Right atrium auricular region (tissue), 2 donors: ENCODE data around the gene BCAS1. TPM values are rescaled to one million over a fixed set of nuclear protein-coding genes. Genes with fewer than 3 reads are reported as not detected.

Experiments used
- DNase-seq: peaks from one replicate; pipeline ENCODE4 v3.0.0-alpha.2; 2019; ENCODE audit warnings: low spot score
- H3K27ac ChIP-seq, 2 donors: fragments of 200-600 bp; sonication (generic); 1 replicate in 1 of 2; 2 replicates in 1 of 2; pipeline ENCODE4 v1.5.1; 2016 to 2019
- H3K27me3 ChIP-seq, 2 donors: fragments of 200-600 bp; sonication (generic); one replicate each; pipeline versions ENCODE4 v1.5.1 to v1.6.0; 2017 to 2019
- H3K36me3 ChIP-seq: fragments of 200-600 bp; sonication (generic); one replicate; pipeline ENCODE4 v1.5.1; 2016
- H3K4me1 ChIP-seq, 2 donors: fragments of 200-600 bp; sonication (generic); one replicate each; pipeline versions ENCODE4 v1.5.1 to v1.6.0; 2017 to 2019
- H3K4me3 ChIP-seq, 2 donors: fragments of 200-600 bp; sonication (generic); 1 replicate in 1 of 2; 2 replicates in 1 of 2; pipeline ENCODE4 v1.5.1; 2017 to 2019; ENCODE audit warnings: mild to moderate bottlenecking in 1 of 2, moderate library complexity in 1 of 2
- H3K9me3 ChIP-seq, 2 donors: fragments of 200-600 bp; sonication (generic); one replicate each; pipeline ENCODE4 v1.5.1; 2019
- total RNA-seq, 2 donors: library from RNA; depleted of rRNA; stranded (reverse); fragments of >200 nt; gene quantifications; one replicate each; pipeline ENCODE4 v1.1.0, GENCODE V29; 2016
- TF ChIP-seq, protein P1 (sequence below), 2 donors: fragments of 200-600 bp; sonication (generic); IDR thresholded peaks; one replicate each; pipeline ENCODE4 v1.5.1; 2019; ENCODE audit warnings: antibody characterized with exemption in 2 of 2

BCAS1 gene
- total RNA-seq, 2 donors from 2014 or later: not detected

DNA sequence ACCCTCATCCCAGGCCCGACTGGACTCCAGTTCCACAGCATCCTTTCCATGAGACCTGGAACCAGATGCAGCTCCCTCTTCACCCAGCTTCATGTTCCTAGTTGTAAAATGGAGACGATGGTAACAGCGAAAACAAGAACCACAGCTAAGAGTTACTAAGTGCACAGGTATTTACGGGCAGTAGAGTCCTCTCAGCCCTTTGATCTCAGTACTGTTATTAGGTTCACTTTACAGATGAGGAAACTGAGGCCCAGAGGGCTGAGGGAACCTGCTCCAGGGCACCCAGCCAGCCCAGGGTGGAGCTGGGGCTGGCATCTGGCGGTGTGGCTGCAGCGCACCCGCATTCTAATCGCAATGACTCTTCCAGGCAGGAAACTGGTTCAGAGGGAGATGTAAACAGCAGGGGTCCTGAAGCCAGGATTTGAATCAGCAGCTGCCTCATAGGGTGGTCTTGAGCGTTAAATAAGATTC, 858 bp downstream of the BCAS1 start:
- Histone ChIP-seq H3K9me3 (no peaks in the 10 kb centered on the region), H3K27ac (no peak overlapping the region), H3K4me1 (no peaks in the 10 kb centered on the region), H3K36me3 (no peaks in the 10 kb centered on the region), H3K4me3 (no peak overlapping the region), H3K27me3 (no peaks in the 10 kb centered on the region)
- DNase-seq: no peak
- TF ChIP-seq, protein P1, sequence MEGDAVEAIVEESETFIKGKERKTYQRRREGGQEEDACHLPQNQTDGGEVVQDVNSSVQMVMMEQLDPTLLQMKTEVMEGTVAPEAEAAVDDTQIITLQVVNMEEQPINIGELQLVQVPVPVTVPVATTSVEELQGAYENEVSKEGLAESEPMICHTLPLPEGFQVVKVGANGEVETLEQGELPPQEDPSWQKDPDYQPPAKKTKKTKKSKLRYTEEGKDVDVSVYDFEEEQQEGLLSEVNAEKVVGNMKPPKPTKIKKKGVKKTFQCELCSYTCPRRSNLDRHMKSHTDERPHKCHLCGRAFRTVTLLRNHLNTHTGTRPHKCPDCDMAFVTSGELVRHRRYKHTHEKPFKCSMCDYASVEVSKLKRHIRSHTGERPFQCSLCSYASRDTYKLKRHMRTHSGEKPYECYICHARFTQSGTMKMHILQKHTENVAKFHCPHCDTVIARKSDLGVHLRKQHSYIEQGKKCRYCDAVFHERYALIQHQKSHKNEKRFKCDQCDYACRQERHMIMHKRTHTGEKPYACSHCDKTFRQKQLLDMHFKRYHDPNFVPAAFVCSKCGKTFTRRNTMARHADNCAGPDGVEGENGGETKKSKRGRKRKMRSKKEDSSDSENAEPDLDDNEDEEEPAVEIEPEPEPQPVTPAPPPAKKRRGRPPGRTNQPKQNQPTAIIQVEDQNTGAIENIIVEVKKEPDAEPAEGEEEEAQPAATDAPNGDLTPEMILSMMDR (IDR thresholded peaks at IDR 0.05): no peak

DNA sequence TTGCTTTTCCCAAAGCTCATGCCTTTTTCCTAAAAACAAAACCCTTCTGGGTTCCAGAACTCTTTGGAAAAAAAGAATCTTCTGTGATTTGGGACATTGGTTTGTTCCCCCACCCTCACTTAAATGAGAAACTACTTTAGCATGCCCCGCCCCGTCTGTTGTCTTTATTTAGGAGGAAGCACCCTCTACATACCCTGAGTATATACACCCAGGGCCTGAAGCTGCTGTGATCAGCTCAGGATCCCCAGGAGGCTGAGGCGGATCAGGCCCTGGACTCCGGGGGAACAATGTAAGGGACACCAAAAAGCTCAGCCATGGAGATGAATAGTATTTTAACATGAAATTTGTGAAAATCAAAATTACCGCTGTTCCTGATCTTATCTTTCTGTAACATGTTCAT, 1.4 kb downstream of the BCAS1 start:
- Histone ChIP-seq H3K4me1 (no peaks in the 10 kb centered on the region), H3K27me3 (no peaks in the 10 kb centered on the region), H3K36me3 (no peaks in the 10 kb centered on the region), H3K27ac (no peak overlapping the region), H3K4me3 (no peak overlapping the region), H3K9me3 (no peaks in the 10 kb centered on the region)
- TF ChIP-seq, protein P1 (IDR thresholded peaks at IDR 0.05): no peak
- no peak for DNase-seq

DNA sequence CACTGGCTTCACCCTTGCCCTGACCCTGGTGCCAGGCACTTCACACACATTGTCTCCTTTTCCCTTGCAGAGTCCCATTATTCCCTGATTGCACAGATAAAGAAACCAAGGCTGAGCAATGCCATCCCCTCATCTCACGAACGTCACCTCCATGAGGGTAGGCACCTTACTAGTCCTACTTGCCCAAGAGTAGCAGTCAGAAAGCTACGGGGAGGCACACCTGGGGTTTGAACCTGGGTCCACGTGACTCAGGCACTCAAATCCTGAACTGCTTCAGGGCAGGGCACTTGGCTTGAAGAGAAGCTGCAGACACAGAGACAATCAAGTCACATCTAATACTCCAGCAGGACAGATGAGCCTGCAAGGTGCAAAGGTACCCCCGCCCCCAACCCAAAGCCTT, 1.9 kb downstream of the BCAS1 start:
- Histone ChIP-seq H3K4me1 (no peaks in the 10 kb centered on the region), H3K36me3 (no peaks in the 10 kb centered on the region), H3K4me3 (no peak overlapping the region), H3K9me3 (no peaks in the 10 kb centered on the region), H3K27ac (no peak overlapping the region), H3K27me3 (no peaks in the 10 kb centered on the region)
- DNase-seq: no peak
- TF ChIP-seq, protein P1 (IDR thresholded peaks at IDR 0.05): no peak

DNA sequence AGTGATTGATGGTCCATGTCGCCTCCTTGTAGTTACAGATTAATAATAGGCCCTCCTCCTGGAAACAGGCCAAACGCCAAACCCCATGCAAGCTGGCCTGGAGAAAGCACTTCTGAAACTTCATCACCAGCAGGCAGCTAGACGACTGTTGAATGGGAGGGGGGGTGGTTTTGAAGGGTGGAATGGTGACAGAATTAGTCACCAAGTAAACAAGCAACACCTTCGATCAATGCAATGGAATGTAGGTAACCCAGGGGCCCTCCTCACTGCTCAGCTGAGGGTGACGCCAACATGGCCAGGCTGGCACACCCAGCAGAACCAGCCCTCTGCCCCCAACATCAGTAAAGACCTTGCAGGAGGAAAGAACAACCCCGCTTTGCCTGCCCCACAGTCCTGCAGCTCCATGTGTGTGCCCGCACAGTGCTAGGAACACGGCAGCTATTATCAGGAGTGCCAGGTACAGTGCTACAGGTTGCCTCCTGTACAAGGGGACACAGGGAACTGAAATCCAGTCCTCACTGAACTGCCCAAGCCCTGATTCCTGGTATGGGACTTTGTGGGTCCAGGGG, 2.7 kb downstream of the BCAS1 start:
- no peak overlapping the region for H3K27ac ChIP-seq
- H3K9me3 ChIP-seq: no peaks in the 10 kb centered on the region
- H3K27me3 ChIP-seq: no peaks in the 10 kb centered on the region
- H3K4me1 ChIP-seq: no peaks in the 10 kb centered on the region
- TF ChIP-seq, protein P1 (IDR thresholded peaks at IDR 0.05): no peak
- no peak overlapping the region for H3K4me3 ChIP-seq
- no peak for DNase-seq
- no peaks in the 10 kb centered on the region for H3K36me3 ChIP-seq

DNA sequence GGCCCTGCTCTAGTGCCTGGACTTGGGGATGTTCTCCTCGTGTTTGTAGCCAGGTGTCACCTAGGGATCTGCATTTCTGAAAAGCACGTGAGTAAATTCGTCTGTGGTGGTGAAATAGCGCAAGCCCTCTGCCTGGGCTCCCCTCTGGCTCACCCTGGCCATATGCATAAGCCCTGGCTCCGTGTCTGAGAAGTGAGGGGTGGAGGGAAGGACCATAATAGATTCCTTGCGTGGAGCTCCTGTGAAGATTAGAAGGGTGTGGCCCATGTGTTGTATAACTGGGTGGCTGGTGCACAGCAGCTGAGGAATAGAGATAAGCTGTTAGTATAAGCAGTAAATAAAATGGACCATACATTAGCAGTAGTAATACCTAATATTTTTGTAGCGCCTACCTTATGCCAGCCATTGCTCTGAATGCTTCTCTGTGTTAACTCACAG, 4.8 kb downstream of the BCAS1 start:
- TF ChIP-seq, protein P1 (IDR thresholded peaks at IDR 0.05): no peak
- Histone ChIP-seq H3K9me3 (no peaks in the 10 kb centered on the region), H3K27me3 (no peaks in the 10 kb centered on the region), H3K4me3 (no peak overlapping the region), H3K4me1 (no peaks in the 10 kb centered on the region), H3K27ac (no peak overlapping the region), H3K36me3 (no peaks in the 10 kb centered on the region)
- DNase-seq: no peak

DNA sequence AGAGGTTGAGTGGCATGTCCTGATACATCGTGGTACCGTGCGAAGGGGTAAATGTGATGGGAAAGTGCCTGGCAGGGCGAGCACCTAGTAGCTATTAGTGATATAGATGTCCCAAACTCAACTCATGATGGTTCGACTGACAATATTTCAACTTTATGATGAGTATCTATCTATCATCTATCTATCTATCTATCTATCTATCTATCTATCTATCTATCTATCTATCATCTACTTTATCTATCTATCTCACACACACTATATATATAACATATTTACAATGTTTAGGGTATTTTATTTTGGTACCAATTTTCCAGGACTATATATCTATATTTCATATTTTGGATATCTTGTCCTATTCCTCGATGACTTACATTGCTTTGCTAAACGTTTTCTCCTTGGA, 5.5 kb downstream of the BCAS1 start:
- Histone ChIP-seq H3K4me1 (no peaks in the 10 kb centered on the region), H3K4me3 (no peak overlapping the region), H3K27ac (no peak overlapping the region), H3K27me3 (no peaks in the 10 kb centered on the region), H3K9me3 (no peaks in the 10 kb centered on the region), H3K36me3 (no peaks in the 10 kb centered on the region)
- TF ChIP-seq, protein P1 (IDR thresholded peaks at IDR 0.05): no peak
- no peak for DNase-seq
